ENCODE results near the gene SLIT1.

DNA sequence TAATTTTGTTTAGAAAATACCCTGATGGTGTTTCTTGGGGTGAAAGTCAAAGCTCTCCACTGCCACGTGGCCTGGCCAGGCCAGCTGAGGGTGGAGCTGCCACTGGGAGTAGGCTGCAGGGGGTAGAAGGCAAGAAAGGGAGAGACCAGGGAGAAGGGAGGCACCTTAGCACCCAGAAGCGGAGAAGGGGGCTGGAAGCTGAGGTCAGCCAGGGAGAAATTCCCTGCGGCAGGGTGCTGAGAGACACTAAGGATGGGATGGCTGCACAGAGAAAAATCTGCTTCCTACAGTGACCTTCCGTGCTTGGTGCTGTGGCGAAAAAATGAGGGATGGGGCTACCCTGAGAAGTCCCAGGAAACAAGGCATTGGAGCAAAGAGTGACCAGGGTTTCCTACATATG is 143.7 kb downstream of the SLIT1 start:
- TF ChIP-seq, protein P1, sequence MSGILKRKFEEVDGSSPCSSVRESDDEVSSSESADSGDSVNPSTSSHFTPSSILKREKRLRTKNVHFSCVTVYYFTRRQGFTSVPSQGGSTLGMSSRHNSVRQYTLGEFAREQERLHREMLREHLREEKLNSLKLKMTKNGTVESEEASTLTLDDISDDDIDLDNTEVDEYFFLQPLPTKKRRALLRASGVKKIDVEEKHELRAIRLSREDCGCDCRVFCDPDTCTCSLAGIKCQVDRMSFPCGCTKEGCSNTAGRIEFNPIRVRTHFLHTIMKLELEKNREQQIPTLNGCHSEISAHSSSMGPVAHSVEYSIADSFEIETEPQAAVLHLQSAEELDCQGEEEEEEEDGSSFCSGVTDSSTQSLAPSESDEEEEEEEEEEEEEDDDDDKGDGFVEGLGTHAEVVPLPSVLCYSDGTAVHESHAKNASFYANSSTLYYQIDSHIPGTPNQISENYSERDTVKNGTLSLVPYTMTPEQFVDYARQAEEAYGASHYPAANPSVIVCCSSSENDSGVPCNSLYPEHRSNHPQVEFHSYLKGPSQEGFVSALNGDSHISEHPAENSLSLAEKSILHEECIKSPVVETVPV (CRISPR knock-in tag; IDR thresholded peaks at IDR 0.05) = no peak
- TF ChIP-seq OSR1 (CRISPR knock-in tag; IDR thresholded peaks at IDR 0.05) (no peak), RARB (CRISPR knock-in tag; IDR thresholded peaks at IDR 0.05) (no peak), ZFP30 (CRISPR knock-in tag; IDR thresholded peaks at IDR 0.05) (no peak), ZFP3 (CRISPR knock-in tag; IDR thresholded peaks at IDR 0.05) (no peak)
